Frontal cortex (tissue), 4 donors: ENCODE results near the gene CCDC157. TPM values are rescaled to one million over a fixed set of nuclear protein-coding genes. Genes with fewer than 3 reads are reported as not detected.

ENCODE experiments used
- DNase-seq, 2 donors: peaks; one replicate each; pipeline ENCODE4 v3.0.0; 2012; ENCODE audit warnings: low spot score in 2 of 2
- FAIRE-seq: peaks from 2 replicates; lab custom pipeline; 2012; peaks lifted over from hg19 to GRCh38; lab: Jason Lieb, UNC
- total RNA-seq: library from RNA; depleted of rRNA; stranded (reverse); fragments of >200 nt; gene quantifications from one replicate; pipeline ENCODE4 v1.2.3, GENCODE V29; 2014
- donor health status: control.
- donor health status: control.
- donor health status: control.

CCDC157 gene
- total RNA-seq, 1 donor from 2014 or later: 5.3 TPM

DNA sequence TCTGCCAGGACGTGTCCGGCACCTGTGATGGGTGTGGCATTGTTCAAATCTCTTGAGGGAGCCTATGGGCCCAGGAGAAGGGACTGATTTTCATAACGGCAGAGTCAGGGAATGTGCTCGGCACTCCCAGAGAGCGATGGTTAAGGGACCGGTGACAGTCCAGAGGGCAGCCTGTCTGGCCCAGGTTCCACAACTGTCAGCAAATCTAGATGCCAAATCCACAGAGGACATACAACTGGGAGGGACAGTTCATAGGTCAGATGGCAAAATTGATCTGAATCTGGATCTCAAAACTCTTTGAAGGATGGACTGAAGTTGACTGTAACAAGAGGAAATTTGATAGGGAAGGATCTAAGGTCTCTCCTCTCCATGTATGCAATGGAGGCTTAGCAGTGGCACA is 47.5 kb downstream of the CCDC157 start:
- no peak for FAIRE-seq

DNA sequence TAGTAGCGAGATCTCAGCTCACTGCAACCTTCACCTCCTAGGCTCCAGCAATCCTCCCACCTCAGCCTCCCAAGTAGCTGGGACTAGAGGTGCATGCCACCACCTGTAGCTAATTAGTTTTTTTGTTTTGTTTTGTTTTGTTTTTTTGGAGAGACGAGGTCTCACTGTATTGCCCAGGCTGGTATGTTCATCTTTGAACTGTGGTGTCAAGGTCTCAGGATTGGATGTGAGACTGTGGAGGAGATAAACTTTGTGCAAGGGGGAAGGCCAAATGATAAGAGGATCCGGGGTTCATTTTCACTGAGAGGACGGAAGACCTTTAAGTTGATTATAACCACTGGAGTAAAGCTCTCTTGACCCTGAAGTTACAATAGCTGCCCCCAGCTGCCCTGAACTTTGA is 48.9 kb downstream of the CCDC157 start:
- FAIRE-seq: no peak
- DNase-seq: no peak

More for the DNA sequence above, 47.5 kb downstream of the CCDC157 start:
- no peak for DNase-seq

- FAIRE-seq (no peak), DNase-seq (no peak)
These were observed 49.6 kb downstream of the CCDC157 start for GRCh38 chr22:30406400-30406799.

DNA sequence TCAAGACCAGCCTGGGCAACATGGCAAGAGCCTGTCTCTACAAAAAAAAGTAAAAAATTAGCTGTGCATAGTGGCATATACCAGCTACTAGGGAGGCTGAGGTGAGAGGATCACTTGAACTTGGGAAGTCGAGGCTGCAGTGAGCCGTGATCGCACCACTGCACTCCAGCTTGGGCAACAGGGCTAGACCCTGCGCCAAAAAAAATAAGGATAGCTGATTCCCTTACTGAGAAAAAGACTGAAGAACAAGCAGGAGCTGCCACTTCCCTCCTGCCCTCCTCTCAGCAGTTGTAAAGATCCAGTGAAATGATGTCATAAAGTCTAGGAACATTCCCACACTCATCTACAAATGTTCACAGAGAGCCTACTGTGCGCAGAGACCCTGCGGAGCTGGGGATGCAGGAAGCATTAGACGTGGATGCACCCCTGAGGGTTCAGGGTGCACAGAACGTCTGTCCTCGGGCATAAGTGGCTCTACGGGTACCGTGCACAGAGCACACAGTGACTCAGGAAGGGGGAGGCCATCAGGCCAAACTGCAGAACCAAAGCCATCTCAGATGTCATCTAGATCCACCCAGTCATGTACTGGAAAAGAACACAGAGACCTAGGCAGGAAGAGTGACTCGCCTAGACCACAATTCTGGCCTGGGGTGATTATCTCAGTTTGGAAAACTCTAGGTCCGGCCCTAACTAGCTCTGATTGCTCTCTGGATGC is 51.7 kb downstream of the CCDC157 start:
- no peak for FAIRE-seq

DNA sequence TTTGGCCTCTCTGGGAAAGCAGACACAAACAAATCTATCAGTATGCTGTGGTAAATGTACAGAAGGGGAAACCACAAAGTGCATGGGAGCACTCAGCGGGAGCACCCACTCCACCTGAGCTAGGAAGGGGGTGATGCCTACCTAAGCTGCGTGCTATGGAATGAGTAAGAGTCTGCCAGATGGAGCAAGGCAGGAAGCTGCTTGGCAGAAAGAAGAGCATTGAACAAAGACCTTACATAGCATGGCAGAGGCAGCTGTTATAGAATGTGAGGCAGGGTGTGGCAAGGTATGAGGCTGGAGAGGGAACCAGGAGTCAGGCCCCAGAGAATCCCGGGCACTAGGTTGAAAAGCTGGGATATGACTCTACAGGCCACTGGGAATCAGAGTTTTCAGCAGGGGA is 55.0 kb downstream of the CCDC157 start:
- FAIRE-seq (no peak), DNase-seq (no peak)

More for the DNA sequence above, 51.7 kb downstream of the CCDC157 start:
- DNase-seq: no peak

- DNase-seq (no peak), FAIRE-seq (no peak)
These were observed 56.2 kb downstream of the CCDC157 start for GRCh38 chr22:30413001-30413400.

GRCh38 chr22:30413745-30414524 is 57.1 kb downstream of the CCDC157 start:
- no peak for DNase-seq
- FAIRE-seq: no peak

- FAIRE-seq (no peak), DNase-seq (no peak)
These were observed 57.8 kb downstream of the CCDC157 start for GRCh38 chr22:30414525-30415047.

DNA sequence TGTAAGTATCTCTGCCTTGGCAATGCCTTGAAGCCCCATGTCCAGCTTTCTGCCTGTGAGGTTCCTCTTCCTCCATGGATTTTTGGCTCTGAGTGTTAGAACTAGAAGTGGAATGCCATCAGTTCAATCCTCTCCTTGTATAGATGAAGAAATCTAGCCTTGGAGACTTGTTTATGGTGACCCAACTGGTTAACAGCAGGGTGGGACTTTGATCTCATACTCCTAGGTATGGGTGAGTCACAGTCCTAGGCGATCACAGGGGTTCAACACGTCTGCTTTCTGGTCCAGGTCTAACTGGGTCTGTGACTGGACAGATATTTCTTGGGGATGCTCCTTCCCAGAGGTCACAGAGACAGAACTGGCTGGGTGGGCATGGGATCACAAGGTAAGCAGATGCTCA is 59.6 kb downstream of the CCDC157 start:
- FAIRE-seq: no peak

DNA sequence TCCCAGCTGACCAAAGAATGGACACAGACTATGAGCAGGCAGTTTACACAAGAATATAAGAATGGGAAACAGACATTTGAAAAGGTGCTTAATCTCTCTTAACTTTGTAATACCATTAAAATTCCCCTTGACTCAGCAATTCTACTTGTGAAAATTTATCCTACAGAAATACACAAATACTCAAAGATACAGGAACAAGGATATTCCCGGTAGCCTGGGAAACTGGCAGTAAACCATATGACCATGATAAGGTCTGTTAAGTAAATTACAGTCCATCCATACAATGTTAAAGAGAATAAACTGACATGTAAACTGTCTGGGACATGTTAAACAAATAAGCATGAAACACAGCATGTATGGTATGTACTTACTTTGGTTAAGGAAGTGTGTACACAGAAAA is 60.0 kb downstream of the CCDC157 start:
- FAIRE-seq: no peak

More for the DNA sequence above, 59.6 kb downstream of the CCDC157 start:
- DNase-seq: no peak

GRCh38 chr22:30420347-30421125 is 63.7 kb downstream of the CCDC157 start:
- no peak for FAIRE-seq
- no peak for DNase-seq

More for the DNA sequence above, 60.0 kb downstream of the CCDC157 start:
- DNase-seq: no peak

GRCh38 chr22:30421695-30422480 is 65.1 kb downstream of the CCDC157 start:
- no peak for DNase-seq
- FAIRE-seq: no peak

DNA sequence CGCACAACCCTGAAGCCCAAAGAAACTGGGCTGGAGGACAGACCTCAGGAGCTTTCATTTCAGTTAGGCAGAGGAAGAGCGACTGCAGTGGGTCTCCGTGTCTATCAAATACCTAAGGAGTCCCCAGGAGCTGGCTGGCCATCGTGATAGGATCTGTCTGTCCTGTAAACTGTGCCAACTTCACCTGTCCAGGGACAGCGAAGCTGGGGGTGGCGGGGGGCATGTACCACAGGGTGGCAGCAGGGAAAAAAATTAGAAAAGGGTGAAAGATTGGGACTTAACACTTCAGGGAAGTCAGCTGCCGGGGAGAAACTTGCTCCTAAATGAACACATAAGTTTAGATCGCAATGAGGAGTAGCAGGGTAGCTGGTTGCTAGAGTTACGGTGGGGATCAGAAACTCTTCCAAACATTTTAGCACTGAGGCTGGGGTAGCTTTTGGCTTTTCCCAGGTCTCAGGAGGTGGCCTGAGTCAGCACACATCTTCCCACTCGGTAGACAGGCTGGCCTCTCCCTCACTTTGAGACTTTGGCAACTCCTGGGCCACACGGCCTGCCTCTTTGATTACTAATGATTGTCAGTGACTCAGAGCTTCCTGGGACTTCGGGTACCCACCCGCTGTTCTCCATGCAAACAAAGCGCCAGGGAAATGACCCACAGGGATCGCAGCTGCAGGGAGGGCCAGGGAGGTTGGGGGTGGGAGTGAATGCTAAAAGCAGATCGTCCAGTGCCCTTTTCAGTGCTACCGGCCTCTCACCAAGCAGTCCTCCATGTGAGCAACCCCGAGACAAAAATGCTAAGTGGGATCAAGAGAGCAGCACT is 65.9 kb downstream of the CCDC157 start:
- FAIRE-seq (no peak), DNase-seq (peak in 1 of 2 donors; percentile 56)

DNA sequence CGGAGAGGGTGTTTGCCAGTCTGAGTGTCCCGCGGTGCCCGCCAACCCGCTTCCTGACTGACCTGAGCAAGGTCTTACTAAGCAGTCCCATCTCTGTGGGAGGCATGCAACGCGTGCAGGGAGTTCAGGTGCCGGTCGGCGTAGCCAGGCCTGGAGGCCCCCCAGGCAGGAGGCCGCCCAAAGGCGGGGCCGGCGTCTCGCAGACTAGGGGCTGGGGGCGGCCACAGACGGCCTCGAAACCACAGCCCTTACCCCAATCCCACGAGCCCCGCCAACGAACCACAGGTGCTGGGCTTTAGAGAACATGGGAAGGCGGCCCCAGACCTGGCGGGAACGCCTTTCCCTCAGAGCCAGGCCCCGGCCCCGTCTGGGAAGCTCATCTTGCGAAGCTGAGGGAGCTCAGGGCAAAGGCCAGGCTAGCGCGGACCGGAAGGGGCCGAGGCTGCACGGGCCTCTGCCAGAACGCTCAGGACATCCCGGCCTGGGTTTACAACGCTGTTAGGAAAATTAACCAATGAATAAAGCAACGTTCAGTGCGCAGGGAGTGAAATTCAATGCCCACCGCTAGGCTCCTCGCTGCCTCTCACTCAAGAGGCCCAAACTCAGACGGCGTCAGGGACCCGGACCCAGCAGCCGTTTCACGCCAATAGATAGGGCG is 66.6 kb downstream of the CCDC157 start:
- FAIRE-seq (no peak), DNase-seq (no peak)

DNA sequence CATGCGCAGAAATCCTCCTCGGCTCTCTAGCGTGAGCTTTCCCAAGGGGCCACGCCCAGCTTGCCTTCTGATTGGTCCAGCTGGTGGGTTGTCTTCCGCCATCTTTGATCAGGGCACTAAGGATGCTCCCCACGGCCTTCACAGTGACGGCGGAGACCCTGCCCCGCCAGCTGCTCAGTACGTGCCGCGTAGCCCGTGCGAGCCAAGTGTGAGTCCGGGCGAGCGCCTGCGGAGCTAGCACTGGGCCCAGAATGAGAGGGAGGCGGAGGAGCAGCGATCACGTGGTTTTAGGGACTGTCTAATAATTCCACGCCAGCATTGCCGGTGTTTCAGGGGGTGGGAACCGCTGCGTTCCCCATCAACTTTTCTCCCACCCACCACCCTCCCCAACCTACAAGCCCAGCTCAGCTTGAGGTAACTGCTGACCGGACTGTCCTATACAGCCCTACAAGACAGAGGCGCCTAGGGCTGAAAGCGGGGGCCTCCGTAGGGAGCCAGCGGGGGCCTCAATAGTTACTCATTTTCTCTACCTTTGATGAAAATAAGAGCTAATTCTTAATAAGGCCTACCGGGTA is 67.2 kb downstream of the CCDC157 start:
- FAIRE-seq: peak; percentile 48
- peak; percentile 93 to 97 for DNase-seq

GRCh38 chr22:30424534-30425326 is 67.9 kb downstream of the CCDC157 start:
- no peak for DNase-seq

GRCh38 chr22:30425327-30425615 is 68.5 kb downstream of the CCDC157 start:
- FAIRE-seq (no peak), DNase-seq (no peak)

More at GRCh38 chr22:30424534-30425326, 67.9 kb downstream of the CCDC157 start:
- no peak for FAIRE-seq
